HepG2 (cell line): ENCODE results near the gene ROMO1. TPM values are rescaled to one million over a fixed set of nuclear protein-coding genes. Genes with fewer than 3 reads are reported as not detected.

ENCODE experiments used
- CENPBD1 ChIP-seq: sonication (generic); formaldehyde crosslinking; IDR thresholded peaks from 2 replicates; pipeline ENCODE4 v1.8.0; 2022; ENCODE audit warnings: missing genetic modification reagents, low read depth, mild to moderate bottlenecking, borderline replicate concordance
- IRF2 ChIP-seq: IDR thresholded peaks from 2 replicates; pipeline ENCODE4 v1.6.1; 2018; ENCODE audit warnings: missing genetic modification reagents, missing compliant biosample characterization
- POLR2A ChIP-seq, 2 experiments: IDR thresholded peaks; 2 replicates each; pipeline ENCODE4 v1.6.1; 2011; ENCODE audit warnings: low read depth in 2 of 2, low read length in 2 of 2, mild to moderate bottlenecking in 1 of 2, moderate library complexity in 1 of 2; ENCODE audit not compliant: insufficient read depth in 1 of 2
- RBM22 ChIP-seq: fragments of 200-400 bp; formaldehyde crosslinking; optimal IDR thresholded peaks from 2 replicates; pipeline ENCODE3; 2017; ENCODE audit warnings: mild to moderate bottlenecking, low read length, moderate library complexity
- REPIN1 ChIP-seq: sonication (generic); formaldehyde crosslinking; IDR thresholded peaks from 2 replicates; pipeline ENCODE4 v1.8.0; 2022; ENCODE audit warnings: missing genetic modification reagents, low read depth, mild to moderate bottlenecking, borderline replicate concordance
- SKIL ChIP-seq: sonication (generic); formaldehyde crosslinking; IDR thresholded peaks from 2 replicates; pipeline ENCODE4 v1.8.0; 2022; ENCODE audit warnings: missing genetic modification reagents, mild to moderate bottlenecking, moderate library complexity, borderline replicate concordance
- SRY ChIP-seq: sonication (generic); formaldehyde crosslinking; IDR thresholded peaks from 2 replicates; pipeline ENCODE4 v1.8.0; 2022; ENCODE audit warnings: mild to moderate bottlenecking, missing genetic modification reagents
- TEAD2 ChIP-seq: sonication (generic); formaldehyde crosslinking; IDR thresholded peaks from 2 replicates; pipeline ENCODE4 v1.9.0; 2021; ENCODE audit warnings: missing genetic modification reagents
- TOE1 ChIP-seq: sonication (generic); formaldehyde crosslinking; IDR thresholded peaks from 2 replicates; pipeline ENCODE4 v1.4.0; 2020; ENCODE audit warnings: mild to moderate bottlenecking, missing genetic modification reagents
- TSC22D2 ChIP-seq: sonication (generic); formaldehyde crosslinking; IDR thresholded peaks from 2 replicates; pipeline ENCODE4 v1.5.1; 2020; ENCODE audit warnings: missing genetic modification reagents, mild to moderate bottlenecking, borderline replicate concordance
- ZBTB4 ChIP-seq: sonication (generic); formaldehyde crosslinking; IDR thresholded peaks from 2 replicates; pipeline ENCODE4 v1.4.0; 2020; ENCODE audit warnings: missing genetic modification reagents, mild to moderate bottlenecking, borderline replicate concordance
- ZBTB8A ChIP-seq: sonication (generic); formaldehyde crosslinking; IDR thresholded peaks from 2 replicates; pipeline ENCODE4 v1.4.0; 2020; ENCODE audit warnings: mild to moderate bottlenecking, low read depth, missing genetic modification reagents, borderline replicate concordance
- ZFYVE20 ChIP-seq: sonication (generic); formaldehyde crosslinking; IDR thresholded peaks from 2 replicates; pipeline ENCODE4 v1.8.0; 2023; ENCODE audit warnings: low read depth, mild to moderate bottlenecking, moderate library complexity, missing genetic modification reagents, borderline replicate concordance
- ZNF121 ChIP-seq: sonication (generic); formaldehyde crosslinking; IDR thresholded peaks from 2 replicates; pipeline ENCODE4 v1.5.0; 2020; ENCODE audit warnings: mild to moderate bottlenecking, missing genetic modification reagents
- ZNF136 ChIP-seq: sonication (generic); formaldehyde crosslinking; IDR thresholded peaks from 2 replicates; pipeline ENCODE4 v1.8.1; 2022; ENCODE audit warnings: low read depth, mild to moderate bottlenecking, moderate library complexity, missing genetic modification reagents
- ZNF333 ChIP-seq: sonication (generic); formaldehyde crosslinking; IDR thresholded peaks from 2 replicates; pipeline ENCODE4 v1.4.0; 2020; ENCODE audit warnings: mild to moderate bottlenecking, missing genetic modification reagents, borderline replicate concordance
- ZNF354B ChIP-seq: sonication (generic); formaldehyde crosslinking; IDR thresholded peaks from 2 replicates; pipeline ENCODE4 v1.8.0; 2022; ENCODE audit warnings: mild to moderate bottlenecking, missing genetic modification reagents
- ZNF577 ChIP-seq: sonication (generic); formaldehyde crosslinking; IDR thresholded peaks from 2 replicates; pipeline ENCODE4 v1.4.0; 2020; ENCODE audit warnings: mild to moderate bottlenecking, low read depth, missing genetic modification reagents, borderline replicate concordance
- ZNF674 ChIP-seq: sonication (generic); formaldehyde crosslinking; IDR thresholded peaks from 2 replicates; pipeline ENCODE4 v1.5.0; 2020; ENCODE audit warnings: low read depth, mild to moderate bottlenecking, missing genetic modification reagents
- ZNF746 ChIP-seq: sonication (generic); formaldehyde crosslinking; IDR thresholded peaks from 2 replicates; pipeline ENCODE4 v1.8.0; 2022; ENCODE audit warnings: mild to moderate bottlenecking, missing genetic modification reagents
- ZSCAN12 ChIP-seq: sonication (generic); formaldehyde crosslinking; IDR thresholded peaks from 2 replicates; pipeline ENCODE4 v1.9.0; 2021; ENCODE audit warnings: mild to moderate bottlenecking, missing genetic modification reagents
- ZUFSP ChIP-seq: sonication (generic); formaldehyde crosslinking; IDR thresholded peaks from 2 replicates; pipeline ENCODE4 v1.9.0; 2021; ENCODE audit warnings: missing genetic modification reagents, mild to moderate bottlenecking, borderline replicate concordance
- polyA plus RNA-seq, 8 experiments: library from polyadenylated mRNA; depleted of rRNA in 3 of 8; stranded (reverse) in 7 of 8; unstranded in 1 of 8; fragments of >200 nt; fragmentation: Illumina TruSeq in 4 of 8; extraction: Trizol in 4 of 8; gene quantifications; 2 replicates each; pipeline versions ENCODE4 v1.2.1 to v1.2.3, GENCODE V29; 2011 to 2016; ENCODE audit warnings: low read depth in 4 of 8, missing spikeins in 1 of 8, mixed read lengths in 1 of 8; ENCODE audit not compliant: insufficient read depth in 1 of 8
- total RNA-seq, 5 experiments: library from RNA; depleted of rRNA; stranded (reverse); fragments of >200 nt; fragmentation: Illumina TruSeq; extraction: Trizol; gene quantifications; 2 replicates each; pipeline ENCODE4 v1.2.3, GENCODE V29; 2016; ENCODE audit warnings: low read depth in 1 of 5

The ROMO1 gene
- total and polyA plus RNA-seq, 2 of the 13 experiments (the other 11 are each of a cell fraction or from before 2014, with no cell fraction given): 636 to 755 TPM

- TF ChIP-seq CENPBD1 (no peak), TEAD2 (no peak), ZNF136 (CRISPR knock-in tag) (no peak), TOE1 (CRISPR knock-in tag) (no peak), ZNF121 (0 out of 2 replicates have a peak, but pooled peaks have one; percentile 35), ZNF333 (CRISPR knock-in tag) (no peak), SKIL (no peak), IRF2 (CRISPR knock-in tag) (no peak), ZFYVE20 (CRISPR knock-in tag) (no peak), POLR2A (IDR thresholded peaks at IDR 0.05; ENCODE audit: insufficient read depth in 1 of 2, low read depth in 2 of 2, low read length in 2 of 2) (peak; percentile 16 to 22; a peak in 1 of 4 replicates), ZUFSP (no peak), SRY (CRISPR knock-in tag) (no peak), REPIN1 (no peak), ZNF674 (CRISPR knock-in tag) (no peak), RBM22 (peak; percentile 93), ZBTB8A (CRISPR knock-in tag) (no peak), ZSCAN12 (CRISPR knock-in tag) (no peak), ZNF354B (no peak), ZBTB4 (CRISPR knock-in tag) (no peak), ZNF746 (CRISPR knock-in tag) (no peak), TSC22D2 (CRISPR knock-in tag) (no peak), ZNF577 (CRISPR knock-in tag) (no peak)
Observed at GRCh38 chr20:35731862-35732643, 32.8 kb downstream of the ROMO1 start (continued).
